ENCODE data around the gene SDHAF3. TPM values are rescaled to one million over a fixed set of nuclear protein-coding genes. Genes with fewer than 3 reads are reported as not detected.

The SDHAF3 gene
- total and polyA plus RNA-seq, 2 donors (not counting 1 experiment from before 2014, with no cell fraction given) = 7.3 to 12.6 TPM

GRCh38 chr7:97166308-97166707 lies 48.8 kb downstream of the SDHAF3 start:
- Histone ChIP-seq H3K36me3 (ENCODE audit: control insufficient read depth, insufficient read depth, low read length) (no peaks in the 10 kb centered on the region), H3K9me3 (ENCODE audit: control insufficient read depth, insufficient read depth, low read depth, low read length) (no peaks in the 10 kb centered on the region), H2AFZ (ENCODE audit: low read length) (no peak overlapping the region), H3K79me2 (ENCODE audit: control insufficient read depth, insufficient read depth, low read length) (no peaks in the 10 kb centered on the region), H3K4me1 (ENCODE audit: control insufficient read depth, extremely low read depth, insufficient read depth, low read length) (no peaks in the 10 kb centered on the region), H4K20me1 (ENCODE audit: control insufficient read depth, extremely low read depth, insufficient read depth, low read length) (no peaks in the 10 kb centered on the region), H3K4me2 (ENCODE audit: extremely low read depth, insufficient read depth, low read length) (no peak overlapping the region), H3K9ac (ENCODE audit: insufficient read depth, low read length) (no peak overlapping the region), H3K4me3 (replicated peaks in 1 of 4; ENCODE audit: control extremely low read depth in 1 of 4, insufficient read depth in 1 of 4, low read depth in 3 of 4, low read length in 4 of 4) (no peak overlapping the region), H3K27me3 (ENCODE audit: control insufficient read depth, insufficient read depth, low read length) (no peaks in the 10 kb centered on the region), H3K27ac (ENCODE audit: insufficient read depth, low read length) (no peak overlapping the region)
- no peak for DNase-seq (ENCODE audit: low read depth in 2 of 2)
- no peak for TF ChIP-seq CTCF (conservative IDR thresholded peaks at IDR 0.05 in 1 of 2, IDR thresholded peaks at IDR 0.05 in 1 of 2; ENCODE audit: low read depth in 1 of 2, low read length in 2 of 2)
- no peak for TF ChIP-seq EZH2 (IDR thresholded peaks at IDR 0.05; ENCODE audit: low read length, missing control alignments)

GRCh38 chr7:97167176-97167575 lies 49.7 kb downstream of the SDHAF3 start:
- Histone ChIP-seq H4K20me1 (ENCODE audit: control insufficient read depth, extremely low read depth, insufficient read depth, low read length) (no peaks in the 10 kb centered on the region), H3K9me3 (ENCODE audit: control insufficient read depth, insufficient read depth, low read depth, low read length) (no peaks in the 10 kb centered on the region), H3K36me3 (ENCODE audit: control insufficient read depth, insufficient read depth, low read length) (no peaks in the 10 kb centered on the region), H3K9ac (ENCODE audit: insufficient read depth, low read length) (no peak overlapping the region), H2AFZ (ENCODE audit: low read length) (no peak overlapping the region), H3K27me3 (ENCODE audit: control insufficient read depth, insufficient read depth, low read length) (no peaks in the 10 kb centered on the region), H3K4me2 (ENCODE audit: extremely low read depth, insufficient read depth, low read length) (no peak overlapping the region), H3K4me1 (ENCODE audit: control insufficient read depth, extremely low read depth, insufficient read depth, low read length) (no peaks in the 10 kb centered on the region), H3K4me3 (replicated peaks in 1 of 4; ENCODE audit: control extremely low read depth in 1 of 4, insufficient read depth in 1 of 4, low read depth in 3 of 4, low read length in 4 of 4) (no peak overlapping the region), H3K27ac (ENCODE audit: insufficient read depth, low read length) (no peak overlapping the region), H3K79me2 (ENCODE audit: control insufficient read depth, insufficient read depth, low read length) (no peaks in the 10 kb centered on the region)
- no peak for TF ChIP-seq EZH2 (IDR thresholded peaks at IDR 0.05; ENCODE audit: low read length, missing control alignments)
- no peak for TF ChIP-seq CTCF (conservative IDR thresholded peaks at IDR 0.05 in 1 of 2, IDR thresholded peaks at IDR 0.05 in 1 of 2; ENCODE audit: low read depth in 1 of 2, low read length in 2 of 2)
- DNase-seq (ENCODE audit: low read depth in 2 of 2) = no peak

GRCh38 chr7:97167749-97168148 lies 50.3 kb downstream of the SDHAF3 start:
- Histone ChIP-seq H3K27ac (ENCODE audit: insufficient read depth, low read length) (no peak overlapping the region), H3K36me3 (ENCODE audit: control insufficient read depth, insufficient read depth, low read length) (no peaks in the 10 kb centered on the region)

More at GRCh38 chr7:97167749-97168148, 50.3 kb downstream of the SDHAF3 start:
- H3K9me3 ChIP-seq (ENCODE audit: control insufficient read depth, insufficient read depth, low read depth, low read length) = no peaks in the 10 kb centered on the region
- DNase-seq (ENCODE audit: low read depth in 2 of 2) = no peak
- H2AFZ ChIP-seq (ENCODE audit: low read length) = no peak overlapping the region
- H3K4me2 ChIP-seq (ENCODE audit: extremely low read depth, insufficient read depth, low read length) = no peak overlapping the region
- H3K27me3 ChIP-seq (ENCODE audit: control insufficient read depth, insufficient read depth, low read length) = no peaks in the 10 kb centered on the region
- H3K4me1 ChIP-seq (ENCODE audit: control insufficient read depth, extremely low read depth, insufficient read depth, low read length) = no peaks in the 10 kb centered on the region
- H3K9ac ChIP-seq (ENCODE audit: insufficient read depth, low read length) = no peak overlapping the region
- TF ChIP-seq EZH2 (IDR thresholded peaks at IDR 0.05; ENCODE audit: low read length, missing control alignments) (no peak), CTCF (conservative IDR thresholded peaks at IDR 0.05 in 1 of 2, IDR thresholded peaks at IDR 0.05 in 1 of 2; ENCODE audit: low read depth in 1 of 2, low read length in 2 of 2) (no peak)
- H3K79me2 ChIP-seq (ENCODE audit: control insufficient read depth, insufficient read depth, low read length) = no peaks in the 10 kb centered on the region
- H4K20me1 ChIP-seq (ENCODE audit: control insufficient read depth, extremely low read depth, insufficient read depth, low read length) = no peaks in the 10 kb centered on the region
- no peak overlapping the region for H3K4me3 ChIP-seq (replicated peaks in 1 of 4; ENCODE audit: control extremely low read depth in 1 of 4, insufficient read depth in 1 of 4, low read depth in 3 of 4, low read length in 4 of 4)

Measured in fibroblast of lung (primary cell).